ENCODE results near the gene PDE8B.

DNA sequence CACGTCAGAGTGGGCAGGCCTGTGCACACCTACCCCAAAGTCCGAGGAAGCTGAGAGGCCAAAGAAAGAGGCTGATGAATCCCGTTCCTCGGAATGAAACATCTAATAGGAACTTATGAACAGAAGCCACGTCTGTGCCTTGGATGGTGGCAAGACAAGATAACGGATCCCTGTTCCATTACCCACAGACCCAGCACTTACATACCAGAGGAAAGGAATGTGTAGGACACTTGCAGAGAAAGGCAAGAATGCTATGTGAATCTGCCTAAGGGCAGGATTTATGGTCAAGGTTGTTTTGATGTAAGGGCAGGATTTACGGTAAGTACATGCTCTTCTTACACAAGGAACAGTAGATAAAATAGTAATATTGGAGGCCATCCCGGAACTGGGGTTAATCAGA lies 188.4 kb downstream of the PDE8B start:
- no peak for TF ChIP-seq POLR2A (IDR thresholded peaks at IDR 0.05)
- TF ChIP-seq, protein P1, sequence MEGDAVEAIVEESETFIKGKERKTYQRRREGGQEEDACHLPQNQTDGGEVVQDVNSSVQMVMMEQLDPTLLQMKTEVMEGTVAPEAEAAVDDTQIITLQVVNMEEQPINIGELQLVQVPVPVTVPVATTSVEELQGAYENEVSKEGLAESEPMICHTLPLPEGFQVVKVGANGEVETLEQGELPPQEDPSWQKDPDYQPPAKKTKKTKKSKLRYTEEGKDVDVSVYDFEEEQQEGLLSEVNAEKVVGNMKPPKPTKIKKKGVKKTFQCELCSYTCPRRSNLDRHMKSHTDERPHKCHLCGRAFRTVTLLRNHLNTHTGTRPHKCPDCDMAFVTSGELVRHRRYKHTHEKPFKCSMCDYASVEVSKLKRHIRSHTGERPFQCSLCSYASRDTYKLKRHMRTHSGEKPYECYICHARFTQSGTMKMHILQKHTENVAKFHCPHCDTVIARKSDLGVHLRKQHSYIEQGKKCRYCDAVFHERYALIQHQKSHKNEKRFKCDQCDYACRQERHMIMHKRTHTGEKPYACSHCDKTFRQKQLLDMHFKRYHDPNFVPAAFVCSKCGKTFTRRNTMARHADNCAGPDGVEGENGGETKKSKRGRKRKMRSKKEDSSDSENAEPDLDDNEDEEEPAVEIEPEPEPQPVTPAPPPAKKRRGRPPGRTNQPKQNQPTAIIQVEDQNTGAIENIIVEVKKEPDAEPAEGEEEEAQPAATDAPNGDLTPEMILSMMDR (IDR thresholded peaks at IDR 0.05): no peak
- TF ChIP-seq POLR2AphosphoS5 (IDR thresholded peaks at IDR 0.05): no peak
- TF ChIP-seq EP300 (IDR thresholded peaks at IDR 0.05): no peak
